Gastrocnemius medialis (tissue), 4 donors: ENCODE data around the gene PLSCR3.

ENCODE experiments used
- CTCF ChIP-seq, 5 experiments: fragments of 450-650 bp in 3 of 5; fragments of 200-600 bp in 2 of 5; sonication (generic) in 2 of 5; IDR thresholded peaks in 4 of 5; conservative IDR thresholded peaks in 1 of 5; 1 replicate in 4 of 5; 2 replicates in 1 of 5; pipeline ENCODE4 v1.5.1; 2016 to 2019; ENCODE audit warnings: antibody characterized with exemption in 5 of 5, mild to moderate bottlenecking in 3 of 5, moderate library complexity in 3 of 5
- POLR2A ChIP-seq, 2 donors: fragments of 450-650 bp; IDR thresholded peaks; one replicate each; pipeline ENCODE4 v1.6.1; 2017; ENCODE audit warnings: antibody characterized with exemption in 2 of 2, mild to moderate bottlenecking in 2 of 2, moderate library complexity in 2 of 2

GRCh38 chr17:7442142-7442541 lies 47.8 kb upstream of the PLSCR3 start:
- no peak for TF ChIP-seq CTCF (IDR thresholded peaks at IDR 0.05 in 4 of 5, conservative IDR thresholded peaks at IDR 0.05 in 1 of 5)
- no peak for TF ChIP-seq POLR2A (IDR thresholded peaks at IDR 0.05)
